Spinal cord (tissue), 10 donors: ENCODE measurements around the gene ALDH5A1. TPM values are rescaled to one million over a fixed set of nuclear protein-coding genes. Genes with fewer than 3 reads are reported as not detected.
A peak's percentile ranks its signal among the peaks of the same experiment; 100 is the strongest.

Experiments used
- DNase-seq, 6 donors: peaks; one replicate each; pipeline versions ENCODE4 v3.0.0 to v3.0.0-alpha.2; 2013 to 2015; ENCODE audit warnings: low spot score in 6 of 6, low read depth in 4 of 6
- H3K27ac ChIP-seq: one replicate; pipeline ENCODE4 v1.5.1; 2013; ENCODE audit warnings: low read depth, low read length, control low read depth
- H3K27me3 ChIP-seq: one replicate; pipeline ENCODE4 v1.6.1; 2013; ENCODE audit warnings: low read length; ENCODE audit not compliant: control insufficient read depth, insufficient read depth
- H3K36me3 ChIP-seq: one replicate; pipeline ENCODE4 v1.6.1; 2013; ENCODE audit warnings: low read length; ENCODE audit not compliant: control insufficient read depth, insufficient read depth
- H3K4me1 ChIP-seq: one replicate; pipeline ENCODE4 v1.6.1; 2013; ENCODE audit warnings: low read length; ENCODE audit not compliant: control insufficient read depth, insufficient read depth
- H3K4me3 ChIP-seq: one replicate; pipeline ENCODE4 v1.5.1; 2013; ENCODE audit warnings: low read depth, low read length, control low read depth
- H3K9me3 ChIP-seq: one replicate; pipeline ENCODE4 v1.6.1; 2013; ENCODE audit warnings: low read length; ENCODE audit not compliant: control insufficient read depth, insufficient read depth
- WGBS: methylation state at CpG from one replicate; pipeline ENCODE4 v1.1.5; 2013; ENCODE audit warnings: missing lambda C conversion rate; ENCODE audit not compliant: insufficient coverage; 5-methylcytosine and 5-hydroxymethylcytosine counted together
- long read RNA-seq, 4 donors: transcript quantifications; one replicate each; lab custom pipeline, GENCODE V29; 2026
- polyA plus RNA-seq, 2 donors: library from polyadenylated mRNA; unstranded; fragments of 120-200 nt; gene quantifications; one replicate each; pipeline ENCODE4 v1.2.1, GENCODE V29; 2013; ENCODE audit not compliant: insufficient read length in 2 of 2
- total RNA-seq, 2 donors: library from RNA; depleted of rRNA in 1 of 2; stranded (reverse); fragments of 120-200 nt in 1 of 2; fragments of >200 nt in 1 of 2; gene quantifications; one replicate each; pipeline versions ENCODE4 v1.2.3 to v1.2.4, GENCODE V29; 2013 to 2014
- donor health status: healthy.

ALDH5A1 gene
- total RNA-seq (10 to 100 TPM; 22.4 to 38.7 TPM), polyA plus RNA-seq (10 to 100 TPM; 50.7 to 68.3 TPM)
- long read RNA-seq, donor 1, full-length matches to known transcripts: 15 of 15 reads
- long read RNA-seq, donor 1, partial matches to known transcripts: 0 of 15 reads
- long read RNA-seq, donor 1, other reads (novel, unspliced or antisense): 0 of 15 reads
- long read RNA-seq, donor 2, full-length matches to known transcripts: 10 of 10 reads
- long read RNA-seq, donor 2, partial matches to known transcripts: 0 of 10 reads
- long read RNA-seq, donor 2, other reads (novel, unspliced or antisense): 0 of 10 reads
- long read RNA-seq, donor 3, full-length matches to known transcripts: 3 of 13 reads
- long read RNA-seq, donor 3, partial matches to known transcripts: 10 of 13 reads
- long read RNA-seq, donor 3, other reads (novel, unspliced or antisense): 0 of 13 reads
- long read RNA-seq, donor 4, partial matches to known transcripts: 0 of 1 reads
- long read RNA-seq, donor 4, other reads (novel, unspliced or antisense): 0 of 1 reads

GRCh38 chr6:24494821-24495795, at the start of gene ALDH5A1:
TSS of gene ALDH5A1 (plus strand) at chr6:24494969. CDS start at chr6:24494997, 28 bp downstream.
- no peaks in the 10 kb centered on the region for H3K36me3 ChIP-seq
- H3K4me3 ChIP-seq: peak within 1 kb of the TSS; percentile 66
- peak; percentile 44 to 95 (median 63) for DNase-seq
- H3K27me3 ChIP-seq: no peaks in the 10 kb centered on the region
- under 1% methylated on average over 93 of the region's 93 CpGs for WGBS
- H3K9me3 ChIP-seq: no peaks in the 10 kb centered on the region
- peak within 1 kb of the TSS; percentile 59 for H3K27ac ChIP-seq
- H3K4me1 ChIP-seq: peaks cover 11% of the 10 kb centered on the region

GRCh38 chr6:24445704-24446103, 49.1 kb upstream of the ALDH5A1 start:
- WGBS: 100% methylated on average over 1 of the region's 4 CpGs
- peaks cover 16% of the 10 kb centered on the region for H3K36me3 ChIP-seq
- H3K4me3 ChIP-seq: no peak overlapping the region
- no peak overlapping the region for H3K27ac ChIP-seq
- no peaks in the 10 kb centered on the region for H3K9me3 ChIP-seq
- H3K4me1 ChIP-seq: no peaks in the 10 kb centered on the region
- H3K27me3 ChIP-seq: no peaks in the 10 kb centered on the region
- DNase-seq: no peak

- DNase-seq: no peak
- Histone ChIP-seq H3K27ac (no peak overlapping the region), H3K9me3 (no peaks in the 10 kb centered on the region), H3K36me3 (peaks cover 16% of the 10 kb centered on the region), H3K4me3 (no peak overlapping the region), H3K4me1 (no peaks in the 10 kb centered on the region), H3K27me3 (no peaks in the 10 kb centered on the region)
- WGBS: 64% methylated on average over 2 of the region's 7 CpGs
Observed at GRCh38 chr6:24446670-24447069, 48.1 kb upstream of the ALDH5A1 start.

- WGBS: 38% methylated on average over 2 of the region's 4 CpGs
- peaks cover 16% of the 10 kb centered on the region for H3K36me3 ChIP-seq
- no peaks in the 10 kb centered on the region for H3K27me3 ChIP-seq
- H3K4me1 ChIP-seq: no peaks in the 10 kb centered on the region
- no peaks in the 10 kb centered on the region for H3K9me3 ChIP-seq
- H3K4me3 ChIP-seq: no peak overlapping the region
- no peak for DNase-seq
- H3K27ac ChIP-seq: no peak overlapping the region
Observed at GRCh38 chr6:24448396-24448795, 46.4 kb upstream of the ALDH5A1 start.

GRCh38 chr6:24448828-24449525, 45.8 kb upstream of the ALDH5A1 start:
- Histone ChIP-seq H3K27ac (no peak overlapping the region), H3K27me3 (no peaks in the 10 kb centered on the region), H3K4me3 (no peak overlapping the region), H3K9me3 (no peaks in the 10 kb centered on the region), H3K36me3 (peaks cover 18% of the 10 kb centered on the region), H3K4me1 (no peaks in the 10 kb centered on the region)
- WGBS: 90% methylated on average over 9 of the region's 9 CpGs
- no peak for DNase-seq

- Histone ChIP-seq H3K9me3 (no peaks in the 10 kb centered on the region), H3K36me3 (peaks cover 14% of the 10 kb centered on the region), H3K27ac (no peak overlapping the region), H3K4me1 (no peaks in the 10 kb centered on the region), H3K4me3 (no peak overlapping the region), H3K27me3 (no peaks in the 10 kb centered on the region)
- no peak for DNase-seq
- WGBS: 93% methylated on average over 11 of the region's 13 CpGs
Observed at GRCh38 chr6:24451581-24452388, 43.0 kb upstream of the ALDH5A1 start.

- no peaks in the 10 kb centered on the region for H3K4me1 ChIP-seq
- DNase-seq: no peak
- WGBS: 97% methylated on average over 9 of the region's 10 CpGs
- H3K9me3 ChIP-seq: no peaks in the 10 kb centered on the region
- no peak overlapping the region for H3K4me3 ChIP-seq
- peaks cover 8% of the 10 kb centered on the region for H3K36me3 ChIP-seq
- H3K27ac ChIP-seq: no peak overlapping the region
- H3K27me3 ChIP-seq: no peaks in the 10 kb centered on the region
Observed at GRCh38 chr6:24453921-24454320, 40.8 kb upstream of the ALDH5A1 start.

GRCh38 chr6:24454452-24454851, 40.3 kb upstream of the ALDH5A1 start:
- 94% methylated on average over 2 of the region's 5 CpGs for WGBS
- DNase-seq: peak in 1 of 6 donors; percentile 8

More at GRCh38 chr6:24454452-24454851, 40.3 kb upstream of the ALDH5A1 start:
- H3K4me1 ChIP-seq: no peaks in the 10 kb centered on the region
- H3K27ac ChIP-seq: no peak overlapping the region
- H3K27me3 ChIP-seq: no peaks in the 10 kb centered on the region
- H3K4me3 ChIP-seq: no peak overlapping the region
- H3K36me3 ChIP-seq: peaks cover 3% of the 10 kb centered on the region
- no peaks in the 10 kb centered on the region for H3K9me3 ChIP-seq
